Osteoblast (primary cell): ENCODE measurements around the gene PSMG4. TPM values are rescaled to one million over a fixed set of nuclear protein-coding genes. Genes with fewer than 3 reads are reported as not detected.

Source experiments
- DNase-seq: peaks from one replicate; pipeline ENCODE4 v3.0.0; 2011; ENCODE audit warnings: low spot score, mixed read lengths; ENCODE audit not compliant: insufficient read length; ENCODE audit errors: missing footprints
- H2AFZ ChIP-seq: 2 replicates; pipeline ENCODE4 v1.6.0; 2011; ENCODE audit warnings: mild to moderate bottlenecking, low read length
- H3K27ac ChIP-seq: 2 replicates; pipeline ENCODE4 v1.5.1; 2011; ENCODE audit warnings: mild to moderate bottlenecking, low read depth, low read length, moderate library complexity
- H3K27me3 ChIP-seq: 2 replicates; pipeline ENCODE4 v1.6.0; 2012; ENCODE audit warnings: mild to moderate bottlenecking, control low read depth, inconsistent platforms, low read length, moderate library complexity; ENCODE audit not compliant: insufficient read depth
- H3K36me3 ChIP-seq: 2 replicates; pipeline ENCODE4 v1.5.1; 2011; ENCODE audit warnings: mild to moderate bottlenecking, low read length, control low read depth, moderate library complexity; ENCODE audit not compliant: insufficient read depth
- H3K4me1 ChIP-seq: 2 replicates; pipeline ENCODE4 v1.5.1; 2011; ENCODE audit warnings: mild to moderate bottlenecking, low read length, control low read depth, moderate library complexity; ENCODE audit not compliant: insufficient read depth
- H3K4me2 ChIP-seq: 2 replicates; pipeline ENCODE4 v1.6.0; 2011; ENCODE audit warnings: mild to moderate bottlenecking, low read length; ENCODE audit not compliant: insufficient read depth
- H3K4me3 ChIP-seq: fragments of 200-600 bp; sonication (generic); 3 replicates; pipeline ENCODE4 v1.5.1; 2012; ENCODE audit warnings: mild to moderate bottlenecking, low read length, inconsistent platforms; ENCODE audit not compliant: insufficient read depth
- H3K79me2 ChIP-seq: 2 replicates; pipeline ENCODE4 v1.6.0; 2012; ENCODE audit warnings: mild to moderate bottlenecking, low read length, control low read depth, inconsistent platforms; ENCODE audit not compliant: insufficient read depth
- H3K9me3 ChIP-seq: 2 replicates; pipeline ENCODE4 v1.5.1; 2011; ENCODE audit warnings: low read depth, low read length, control low read depth
- H4K20me1 ChIP-seq: 2 replicates; pipeline ENCODE4 v1.6.0; 2012; ENCODE audit warnings: mild to moderate bottlenecking, low read length, control low read depth; ENCODE audit not compliant: insufficient read depth
- total RNA-seq: library from RNA; depleted of rRNA; stranded (reverse); fragments of >200 nt; gene quantifications from 2 replicates; pipeline ENCODE4 v1.2.3, GENCODE V29; 2012
- TF ChIP-seq, protein P1 (sequence below): IDR thresholded peaks from 2 replicates; pipeline ENCODE4 v1.5.1; 2011; ENCODE audit warnings: mild to moderate bottlenecking, low read depth, low read length, moderate library complexity; ENCODE audit errors: extremely low read depth

PSMG4 gene
- total RNA-seq, 1 donor, result 24.6 TPM

DNA sequence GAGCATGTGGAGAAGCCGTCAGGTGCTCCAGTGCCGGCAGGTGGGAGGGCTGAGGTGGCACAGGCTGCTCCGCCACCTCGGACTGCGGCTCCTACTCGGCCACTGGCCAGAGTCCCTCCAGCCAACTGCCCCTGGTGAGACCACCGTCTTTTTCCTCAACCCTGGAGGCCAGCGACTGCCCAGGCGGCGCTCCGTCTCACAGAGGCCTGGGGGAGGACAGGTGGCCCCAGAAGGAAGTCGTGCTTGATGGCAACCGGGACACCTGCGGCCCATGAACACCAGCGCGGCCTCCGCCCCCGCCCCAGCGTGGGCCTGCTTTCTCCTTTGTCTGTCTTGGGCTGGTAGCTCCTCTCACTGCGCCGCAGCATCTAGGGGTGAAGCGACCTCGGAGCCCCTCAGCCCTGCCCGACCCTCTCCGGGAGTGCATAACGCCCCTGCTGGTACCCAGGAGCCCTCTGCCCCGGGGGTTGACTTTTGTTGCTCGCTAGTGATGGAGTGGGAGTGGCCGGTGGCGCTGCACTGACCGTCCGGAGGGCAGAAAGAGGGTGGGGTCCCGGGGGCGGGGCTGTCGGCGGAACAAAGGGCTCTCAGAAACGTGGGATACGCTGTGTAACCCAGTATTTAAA is 30.6 kb upstream of the PSMG4 start:
- Histone ChIP-seq H3K4me1 (peaks cover 18% of the 10 kb centered on the region), H3K4me2 (no peak overlapping the region), H3K9me3 (no peaks in the 10 kb centered on the region)

DNA sequence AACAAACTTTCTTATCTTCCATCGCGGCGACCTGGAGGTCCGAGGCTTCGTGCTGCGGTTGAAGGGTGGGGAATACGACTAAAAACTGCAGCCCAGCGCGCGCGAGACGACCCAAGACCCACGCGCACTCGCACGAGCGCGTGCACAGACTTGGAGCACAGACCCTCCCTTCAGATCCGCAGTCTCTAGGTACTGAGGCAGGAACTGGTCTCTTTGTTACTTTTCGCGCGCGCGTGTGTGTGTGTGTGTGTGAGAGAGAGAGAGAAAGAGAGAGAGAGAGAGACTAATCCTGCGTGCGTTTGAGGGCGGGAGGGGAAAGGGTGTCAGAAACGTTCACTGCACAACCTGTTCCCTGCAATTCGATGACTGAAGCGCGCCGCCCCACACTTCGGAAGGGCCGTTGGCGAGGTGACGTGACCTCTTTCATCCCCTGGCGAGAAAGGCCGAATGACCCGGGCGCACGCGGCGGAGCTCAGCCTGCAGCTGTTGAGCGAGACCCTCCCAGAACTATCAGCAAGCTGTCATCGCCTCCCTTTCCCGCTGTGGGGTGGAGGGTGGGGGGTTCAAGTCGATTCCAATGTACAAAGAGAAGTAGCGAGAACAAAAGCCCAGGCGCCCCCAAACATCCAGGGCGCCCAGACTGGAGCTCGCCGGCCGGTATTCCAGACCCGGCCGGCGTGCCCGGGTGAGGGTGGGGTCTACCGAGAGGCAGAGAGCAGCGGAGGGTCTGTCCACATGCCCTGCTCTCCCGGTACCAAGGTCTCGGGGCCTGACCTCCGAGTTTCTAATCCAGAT is 29.8 kb upstream of the PSMG4 start:
- Histone ChIP-seq H3K27ac (no peak overlapping the region), H3K79me2 (no peaks in the 10 kb centered on the region), H3K27me3 (peaks cover 87% of the 10 kb centered on the region), H3K9me3 (no peaks in the 10 kb centered on the region), H3K4me1 (peaks cover 18% of the 10 kb centered on the region), H3K4me3 (no peak overlapping the region), H3K36me3 (no peaks in the 10 kb centered on the region), H3K4me2 (no peak overlapping the region), H4K20me1 (peaks cover 2% of the 10 kb centered on the region), H2AFZ (no peak overlapping the region)
- TF ChIP-seq, protein P1, sequence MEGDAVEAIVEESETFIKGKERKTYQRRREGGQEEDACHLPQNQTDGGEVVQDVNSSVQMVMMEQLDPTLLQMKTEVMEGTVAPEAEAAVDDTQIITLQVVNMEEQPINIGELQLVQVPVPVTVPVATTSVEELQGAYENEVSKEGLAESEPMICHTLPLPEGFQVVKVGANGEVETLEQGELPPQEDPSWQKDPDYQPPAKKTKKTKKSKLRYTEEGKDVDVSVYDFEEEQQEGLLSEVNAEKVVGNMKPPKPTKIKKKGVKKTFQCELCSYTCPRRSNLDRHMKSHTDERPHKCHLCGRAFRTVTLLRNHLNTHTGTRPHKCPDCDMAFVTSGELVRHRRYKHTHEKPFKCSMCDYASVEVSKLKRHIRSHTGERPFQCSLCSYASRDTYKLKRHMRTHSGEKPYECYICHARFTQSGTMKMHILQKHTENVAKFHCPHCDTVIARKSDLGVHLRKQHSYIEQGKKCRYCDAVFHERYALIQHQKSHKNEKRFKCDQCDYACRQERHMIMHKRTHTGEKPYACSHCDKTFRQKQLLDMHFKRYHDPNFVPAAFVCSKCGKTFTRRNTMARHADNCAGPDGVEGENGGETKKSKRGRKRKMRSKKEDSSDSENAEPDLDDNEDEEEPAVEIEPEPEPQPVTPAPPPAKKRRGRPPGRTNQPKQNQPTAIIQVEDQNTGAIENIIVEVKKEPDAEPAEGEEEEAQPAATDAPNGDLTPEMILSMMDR, result no peak
- no peak for DNase-seq

More for the DNA sequence above, 30.6 kb upstream of the PSMG4 start:
- Histone ChIP-seq H3K27ac (no peak overlapping the region), H3K36me3 (no peaks in the 10 kb centered on the region), H3K79me2 (no peaks in the 10 kb centered on the region), H4K20me1 (peaks cover 2% of the 10 kb centered on the region), H3K4me3 (no peak overlapping the region), H2AFZ (no peak overlapping the region), H3K27me3 (peaks cover 86% of the 10 kb centered on the region)
- TF ChIP-seq, protein P1, result no peak
- DNase-seq, result no peak

DNA sequence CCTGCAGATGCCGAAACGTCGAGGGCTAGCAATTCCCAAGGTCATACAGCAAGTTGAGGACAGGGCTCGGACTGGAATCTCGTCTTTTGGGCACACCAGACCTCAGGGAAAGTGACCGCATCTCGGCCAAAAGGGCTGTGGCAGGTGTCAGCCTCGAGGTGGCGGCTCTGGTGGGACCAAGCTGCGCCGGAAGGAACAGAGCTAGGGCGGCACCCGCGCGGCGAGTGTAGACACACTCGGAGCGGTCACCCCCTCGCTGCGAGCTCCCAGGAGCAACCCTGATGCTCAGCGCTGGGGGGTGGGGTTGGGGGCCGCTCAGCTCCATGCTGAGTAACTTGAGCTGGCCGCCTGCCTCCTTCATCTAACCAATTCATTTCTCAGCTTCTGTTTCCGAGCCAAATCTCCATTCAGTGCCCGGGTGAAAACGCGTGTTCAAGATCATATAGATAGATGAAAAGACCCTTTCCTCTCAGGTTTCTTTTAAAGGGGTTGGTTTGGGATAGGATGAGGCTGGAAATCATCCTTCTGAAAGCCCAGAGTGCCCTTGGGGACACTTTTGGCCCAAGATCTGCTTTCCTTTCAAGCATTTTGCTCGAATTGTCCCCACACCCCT is 29.1 kb upstream of the PSMG4 start:
- H4K20me1 ChIP-seq, result peaks cover 2% of the 10 kb centered on the region
- peaks cover 18% of the 10 kb centered on the region for H3K4me1 ChIP-seq
- TF ChIP-seq, protein P1, result no peak
- H3K36me3 ChIP-seq, result no peaks in the 10 kb centered on the region
- no peaks in the 10 kb centered on the region for H3K79me2 ChIP-seq
- H3K4me3 ChIP-seq, result no peak overlapping the region
- H3K9me3 ChIP-seq, result no peaks in the 10 kb centered on the region
- peaks cover 87% of the 10 kb centered on the region for H3K27me3 ChIP-seq
- no peak overlapping the region for H3K4me2 ChIP-seq
- H3K27ac ChIP-seq, result no peak overlapping the region
- DNase-seq, result no peak
- H2AFZ ChIP-seq, result no peak overlapping the region
